ENCODE results near the gene SEC22A. TPM values are rescaled to one million over a fixed set of nuclear protein-coding genes. Genes with fewer than 3 reads are reported as not detected.

The SEC22A gene
- total RNA-seq, 1 experiment from 2014 or later, result 16.2 TPM

DNA sequence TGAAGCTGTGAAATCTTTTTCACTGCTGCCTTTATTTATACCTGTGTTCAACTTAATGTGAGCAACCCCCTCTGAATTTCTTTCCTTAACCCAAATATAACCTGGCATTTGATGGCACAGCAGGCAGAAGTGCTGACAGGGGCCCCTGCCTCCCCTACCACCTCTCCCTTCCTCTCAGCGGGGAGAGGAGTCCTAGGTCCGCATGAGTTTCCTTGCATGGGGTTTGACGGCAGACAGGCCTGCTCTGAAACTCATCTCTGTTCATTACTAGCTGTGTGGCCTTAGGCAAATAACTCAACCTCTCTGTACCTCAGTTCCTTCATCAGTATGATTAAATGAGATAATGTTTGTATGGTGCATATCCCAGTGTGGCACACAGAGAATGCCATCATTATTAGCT is 79.7 kb downstream of the SEC22A start:
- TF ChIP-seq, protein P1, sequence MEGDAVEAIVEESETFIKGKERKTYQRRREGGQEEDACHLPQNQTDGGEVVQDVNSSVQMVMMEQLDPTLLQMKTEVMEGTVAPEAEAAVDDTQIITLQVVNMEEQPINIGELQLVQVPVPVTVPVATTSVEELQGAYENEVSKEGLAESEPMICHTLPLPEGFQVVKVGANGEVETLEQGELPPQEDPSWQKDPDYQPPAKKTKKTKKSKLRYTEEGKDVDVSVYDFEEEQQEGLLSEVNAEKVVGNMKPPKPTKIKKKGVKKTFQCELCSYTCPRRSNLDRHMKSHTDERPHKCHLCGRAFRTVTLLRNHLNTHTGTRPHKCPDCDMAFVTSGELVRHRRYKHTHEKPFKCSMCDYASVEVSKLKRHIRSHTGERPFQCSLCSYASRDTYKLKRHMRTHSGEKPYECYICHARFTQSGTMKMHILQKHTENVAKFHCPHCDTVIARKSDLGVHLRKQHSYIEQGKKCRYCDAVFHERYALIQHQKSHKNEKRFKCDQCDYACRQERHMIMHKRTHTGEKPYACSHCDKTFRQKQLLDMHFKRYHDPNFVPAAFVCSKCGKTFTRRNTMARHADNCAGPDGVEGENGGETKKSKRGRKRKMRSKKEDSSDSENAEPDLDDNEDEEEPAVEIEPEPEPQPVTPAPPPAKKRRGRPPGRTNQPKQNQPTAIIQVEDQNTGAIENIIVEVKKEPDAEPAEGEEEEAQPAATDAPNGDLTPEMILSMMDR (IDR thresholded peaks at IDR 0.05; ENCODE audit: unreplicated experiment), result no peak
- no peak for DNase-seq (ENCODE audit: unreplicated experiment)
- ChIA-PET CTCF (no interaction called here), POLR2A (interaction anchor here (1.0 kb wide), 1 partner anchor 15 kb away, joined by 3 read pairs; no protein-coding TSS in a partner anchor)
- Mint-ChIP-seq H3K27ac (ENCODE audit: low read depth, unreplicated experiment) (no peak overlapping the region), H3K9me3 (ENCODE audit: unreplicated experiment) (no peaks in the 10 kb centered on the region), H3K4me1 (ENCODE audit: insufficient read depth, unreplicated experiment) (no peaks in the 10 kb centered on the region), H3K4me3 (ENCODE audit: unreplicated experiment) (no peak overlapping the region), H3K36me3 (ENCODE audit: insufficient read depth, unreplicated experiment) (peaks cover 2% of the 10 kb centered on the region), H3K27me3 (ENCODE audit: insufficient read depth, unreplicated experiment) (no peaks in the 10 kb centered on the region)
- BruUV-seq (replicated peaks), result no TSS peak
- intact Hi-C loops (cut with micrococcal nuclease), result no loop called here

DNA sequence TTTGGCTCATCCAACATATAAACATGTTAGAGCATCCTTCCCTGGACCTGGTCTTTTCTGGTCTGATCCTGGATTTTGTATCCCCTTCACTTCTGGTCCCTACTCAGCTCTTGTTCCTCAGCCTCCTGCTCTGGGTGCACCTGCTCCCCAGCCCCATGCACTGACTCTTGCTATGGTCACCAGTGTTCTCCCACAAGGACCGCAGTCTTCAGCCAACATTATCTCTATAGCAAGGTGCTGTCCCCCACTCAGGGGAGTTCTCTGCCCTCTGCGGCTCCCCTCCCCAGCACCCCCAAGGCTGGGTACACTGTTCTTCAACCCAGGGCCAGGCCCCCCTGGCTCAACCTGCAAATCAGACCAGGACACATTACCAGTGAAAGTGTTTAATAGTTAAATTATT is 80.2 kb downstream of the SEC22A start:
- Mint-ChIP-seq H3K4me3 (ENCODE audit: unreplicated experiment) (no peak overlapping the region), H3K27ac (ENCODE audit: low read depth, unreplicated experiment) (no peak overlapping the region), H3K36me3 (ENCODE audit: insufficient read depth, unreplicated experiment) (peaks cover 4% of the 10 kb centered on the region), H3K4me1 (ENCODE audit: insufficient read depth, unreplicated experiment) (no peaks in the 10 kb centered on the region), H3K27me3 (ENCODE audit: insufficient read depth, unreplicated experiment) (peaks cover 2% of the 10 kb centered on the region), H3K9me3 (ENCODE audit: unreplicated experiment) (no peaks in the 10 kb centered on the region)
- ChIA-PET CTCF (no interaction called here), POLR2A (no interaction called here)
- no peak for DNase-seq (ENCODE audit: unreplicated experiment)
- TF ChIP-seq, protein P1 (IDR thresholded peaks at IDR 0.05; ENCODE audit: unreplicated experiment), result no peak
- intact Hi-C loops (cut with micrococcal nuclease), result no loop called here
- BruUV-seq (replicated peaks), result no TSS peak

DNA sequence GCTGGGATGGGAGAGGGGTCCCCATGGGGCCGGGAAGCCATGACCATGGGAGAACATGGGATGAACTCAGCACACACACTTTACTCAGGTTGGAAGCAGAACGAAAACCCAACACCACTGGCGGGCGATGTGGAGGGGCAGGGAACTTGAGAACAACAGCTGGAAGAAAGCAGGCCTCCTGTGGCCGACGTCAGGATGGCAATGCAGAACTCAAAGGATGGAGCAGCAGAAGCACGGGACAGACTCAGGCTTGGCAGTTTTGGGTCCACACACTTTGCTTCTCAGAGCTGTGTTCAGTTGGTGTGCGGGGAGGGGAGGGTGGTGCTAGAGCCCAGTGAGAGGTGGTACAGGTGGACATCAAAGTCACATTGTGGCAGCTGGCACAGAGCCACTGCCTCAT is 80.7 kb downstream of the SEC22A start:
- Mint-ChIP-seq H3K4me3 (ENCODE audit: unreplicated experiment) (no peak overlapping the region), H3K27ac (ENCODE audit: low read depth, unreplicated experiment) (no peak overlapping the region), H3K27me3 (ENCODE audit: insufficient read depth, unreplicated experiment) (peaks cover 7% of the 10 kb centered on the region), H3K9me3 (ENCODE audit: unreplicated experiment) (no peaks in the 10 kb centered on the region), H3K36me3 (ENCODE audit: insufficient read depth, unreplicated experiment) (peaks cover 4% of the 10 kb centered on the region), H3K4me1 (ENCODE audit: insufficient read depth, unreplicated experiment) (no peaks in the 10 kb centered on the region)
- TF ChIP-seq, protein P1 (IDR thresholded peaks at IDR 0.05; ENCODE audit: unreplicated experiment), result no peak
- intact Hi-C loops (cut with micrococcal nuclease), result no loop called here
- BruUV-seq (replicated peaks), result no TSS peak
- ChIA-PET POLR2A (no interaction called here), CTCF (interaction anchor here (0.8 to 1.0 kb wide), 3 partner anchors 47 to 144 kb away, joined by 3 to 5 read pairs (median 3); no protein-coding TSS in a partner anchor)
- no peak for DNase-seq (ENCODE audit: unreplicated experiment)

DNA sequence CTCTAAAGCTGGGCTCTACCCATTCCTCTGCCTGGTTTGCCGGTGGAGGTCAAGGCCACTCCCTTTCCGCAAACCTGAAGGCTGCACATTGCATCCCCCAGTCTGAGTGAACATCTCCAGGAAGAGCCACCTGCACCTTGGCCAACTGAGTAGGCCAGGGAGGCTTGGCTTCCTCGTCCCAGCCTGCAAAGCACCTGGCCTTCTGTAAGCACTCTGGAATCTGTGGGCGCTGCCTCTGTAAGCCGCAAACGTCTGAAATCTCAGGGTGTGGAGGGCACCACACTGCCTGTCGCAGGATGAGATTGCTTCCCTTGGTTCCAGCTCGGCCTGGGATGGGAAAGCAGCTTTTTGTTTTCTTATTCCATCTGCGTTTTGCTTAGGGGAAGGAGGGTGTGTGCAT is 81.3 kb downstream of the SEC22A start:
- H3K27ac Mint-ChIP-seq (ENCODE audit: low read depth, unreplicated experiment), result no peak overlapping the region
- H3K4me3 Mint-ChIP-seq (ENCODE audit: unreplicated experiment), result no peak overlapping the region
- intact Hi-C loops (cut with micrococcal nuclease), result no loop called here
- no peak for DNase-seq (ENCODE audit: unreplicated experiment)
- TF ChIP-seq, protein P1 (IDR thresholded peaks at IDR 0.05; ENCODE audit: unreplicated experiment), result no peak
- peaks cover 12% of the 10 kb centered on the region for H3K27me3 Mint-ChIP-seq (ENCODE audit: insufficient read depth, unreplicated experiment)
- H3K9me3 Mint-ChIP-seq (ENCODE audit: unreplicated experiment), result no peaks in the 10 kb centered on the region
- ChIA-PET CTCF (interaction anchor here (0.7 to 1.0 kb wide), 4 partner anchors 21 to 143 kb away, joined by 3 to 5 read pairs (median 3); no protein-coding TSS in a partner anchor), POLR2A (no interaction called here)
- no peaks in the 10 kb centered on the region for H3K4me1 Mint-ChIP-seq (ENCODE audit: insufficient read depth, unreplicated experiment)
- no TSS peak for BruUV-seq (replicated peaks)
- H3K36me3 Mint-ChIP-seq (ENCODE audit: insufficient read depth, unreplicated experiment), result peaks cover 4% of the 10 kb centered on the region
